NCI-H1417 (cell line): ENCODE results near the gene SUGCT.
"Not testable (repeated sequence)": the region's sequence is repeated elsewhere in the genome, so short reads cannot be mapped to it uniquely, and the experiment has no call there.

Experiments
- DNase-seq, 3 experiments: peaks; one replicate each; lab custom pipeline; 2025; lab: John Stamatoyannopoulos, UW

The SUGCT gene

DNA sequence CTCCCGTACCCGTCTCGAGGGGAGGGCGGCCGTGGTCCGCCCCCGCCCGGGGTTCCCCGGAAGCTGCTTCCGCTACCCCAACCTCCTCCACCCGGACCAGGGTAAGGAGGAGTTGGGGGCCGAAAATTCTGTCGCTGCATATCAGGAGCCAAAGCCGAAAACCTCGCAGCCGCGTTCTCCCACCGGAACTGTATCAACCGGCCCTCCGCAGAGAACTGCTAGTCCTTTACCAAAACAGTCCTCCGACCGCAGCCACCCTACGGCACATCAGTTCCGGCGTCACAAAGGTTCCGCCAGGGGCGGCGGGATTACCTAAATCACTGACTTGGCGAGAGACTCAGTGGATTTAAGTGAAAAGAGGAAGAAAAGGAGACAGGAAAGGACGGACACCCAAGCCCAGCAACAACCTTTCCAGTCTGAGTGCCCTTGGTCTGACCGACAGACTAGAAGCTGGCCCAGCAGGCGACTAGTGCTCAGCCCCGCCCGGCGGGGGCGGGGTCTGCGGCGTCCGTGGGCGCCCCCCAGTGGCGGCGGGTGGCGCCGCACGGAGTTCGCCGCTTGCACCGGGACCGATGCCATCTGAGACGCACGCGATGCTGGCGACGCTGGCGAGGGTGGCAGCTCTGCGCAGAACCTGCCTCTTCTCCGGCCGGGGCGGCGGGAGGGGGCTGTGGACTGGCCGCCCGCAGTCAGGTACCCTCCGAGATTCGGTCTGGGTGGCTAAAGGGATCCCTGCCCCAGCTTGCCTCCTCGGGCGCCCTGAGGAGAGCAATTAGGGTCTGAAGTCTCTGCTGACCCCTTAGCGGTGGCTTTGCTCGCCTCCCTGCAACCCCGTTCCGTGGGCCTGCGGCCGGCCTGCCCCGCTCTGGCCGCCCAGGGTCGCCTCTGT lies at the start of gene SUGCT, which contains the start of gene MPLKIP:
Gene SUGCT (plus strand): TSS at position 578 of the 889 bp plus-strand sequence.
Gene MPLKIP (minus strand): TSS at position 195 of the 889 bp plus-strand sequence. CDS start 55 bp downstream, at position 140.
- DNase-seq, result peak; percentile 93 to 98 (median 98)

DNA sequence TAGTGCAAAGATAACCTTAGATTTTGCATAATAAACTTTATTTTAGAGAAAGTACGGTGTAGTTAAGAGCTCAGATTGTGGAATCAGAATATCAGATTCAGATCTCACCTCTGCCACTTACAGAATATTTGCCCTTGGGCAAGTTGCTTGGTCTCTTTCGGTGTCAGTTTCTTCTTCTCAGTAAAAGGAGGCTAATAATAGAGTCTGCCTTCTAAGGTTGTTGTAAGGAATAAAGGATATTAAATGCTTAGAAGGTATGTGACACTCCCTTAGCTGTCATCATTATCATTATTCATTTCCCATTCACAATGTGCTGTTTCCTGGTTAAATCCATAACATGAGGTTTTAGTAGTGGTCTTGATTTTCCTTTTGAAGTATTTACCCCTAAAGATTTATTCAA lies 42.6 kb upstream of the SUGCT start:
- no peak for DNase-seq

DNA sequence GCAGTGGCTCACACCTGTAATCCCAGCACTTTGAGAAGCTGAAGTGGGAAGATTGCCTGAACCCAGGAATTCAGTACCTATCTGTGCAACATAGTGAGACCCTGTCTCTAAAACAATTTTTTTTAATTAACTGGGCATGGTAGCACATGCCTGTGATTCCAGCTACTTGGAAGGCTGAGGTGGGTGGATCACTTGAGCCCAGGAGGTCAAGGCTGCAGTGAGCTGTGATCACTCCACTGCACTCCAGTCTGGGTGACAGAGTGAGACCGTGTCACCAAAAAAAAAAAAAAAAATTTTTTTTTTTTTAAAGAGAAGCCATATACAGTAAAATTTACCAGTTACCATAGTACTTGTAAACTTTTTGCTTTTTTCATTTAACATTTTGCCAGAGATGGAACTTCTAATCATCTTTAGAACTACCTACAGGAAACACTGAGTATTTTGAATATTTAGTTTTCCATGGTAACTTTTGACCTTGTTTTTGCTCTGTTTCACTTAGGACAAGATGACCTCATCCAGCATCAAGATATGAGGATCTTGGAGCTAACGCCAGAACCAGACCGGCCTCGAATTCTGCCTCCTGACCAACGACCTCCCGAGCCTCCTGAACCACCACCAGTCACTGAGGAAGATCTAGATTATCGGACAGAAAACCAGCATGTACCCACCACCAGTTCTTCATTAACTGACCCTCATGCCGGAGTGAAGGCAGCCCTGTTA lies 41.0 kb upstream of the SUGCT start:
- peak in 1 of 3 experiments; percentile 17 for DNase-seq

DNA sequence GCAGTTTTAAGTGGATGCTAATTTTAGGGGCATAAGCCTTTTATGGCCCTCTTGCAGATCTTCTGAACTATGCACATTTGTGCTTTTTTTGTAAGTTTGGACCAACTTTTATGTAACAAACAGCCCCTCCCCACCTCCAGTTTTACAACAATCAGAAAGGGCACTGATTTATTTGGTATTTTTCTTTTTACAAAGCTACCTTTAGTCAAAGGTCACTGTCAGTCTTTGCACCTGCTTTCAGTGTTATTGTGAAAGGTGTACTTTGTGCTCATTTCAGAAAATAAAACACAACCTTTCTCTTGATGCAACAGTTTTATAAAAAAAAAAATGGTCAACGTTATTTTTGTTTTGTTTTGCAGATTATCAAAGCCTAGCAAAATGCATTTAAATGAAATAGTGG lies 39.6 kb upstream of the SUGCT start:
- no peak for DNase-seq

DNA sequence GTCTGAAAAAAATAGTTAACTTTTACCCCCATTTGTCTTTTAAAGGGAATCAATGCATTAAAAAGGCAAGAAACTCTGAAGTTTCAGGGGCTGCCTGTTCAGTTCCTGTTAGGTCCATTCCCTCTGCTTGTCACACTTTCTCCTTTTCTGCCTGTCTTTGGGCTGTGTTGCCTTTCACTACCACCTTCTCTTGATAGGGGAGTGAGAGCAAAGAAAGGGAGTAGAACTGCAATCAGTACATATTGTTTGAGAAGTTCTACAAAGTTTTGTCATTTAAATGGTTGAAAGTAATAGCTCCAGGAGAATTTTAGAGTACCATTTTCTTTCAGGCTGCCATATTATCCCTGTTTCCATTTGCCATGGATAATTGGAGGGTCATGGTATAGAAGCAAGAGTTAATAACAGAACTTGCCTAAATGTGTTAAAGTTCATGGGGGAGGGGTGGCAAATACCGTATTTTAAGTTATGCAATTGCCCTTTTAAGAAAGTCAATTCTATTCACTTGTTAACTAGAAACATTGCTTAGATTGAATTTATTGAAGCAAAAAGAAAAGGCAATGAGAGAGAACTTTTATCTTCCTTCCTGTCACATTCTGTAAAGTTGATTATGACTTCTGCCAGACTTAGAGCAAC lies 39.0 kb upstream of the SUGCT start:
- no peak for DNase-seq

DNA sequence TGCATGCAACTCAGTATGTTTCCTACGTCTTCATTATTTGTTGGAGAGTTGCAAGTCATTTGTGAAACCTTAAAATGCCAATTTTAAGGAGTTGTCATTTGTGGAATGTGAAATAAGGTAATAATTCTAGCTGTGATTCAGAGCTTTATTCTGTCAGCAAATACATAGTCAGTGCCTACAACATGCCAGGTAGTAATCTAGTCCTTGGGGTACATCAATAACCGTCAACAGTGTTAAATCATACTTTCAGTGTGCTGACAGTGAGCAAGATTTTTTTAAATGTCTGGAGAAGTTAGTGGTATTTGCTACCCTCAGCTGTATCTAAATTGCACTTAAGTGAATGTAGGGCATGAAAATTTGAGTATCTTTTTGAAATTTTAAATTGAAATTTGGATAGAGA lies 37.1 kb upstream of the SUGCT start:
- DNase-seq, result no peak

DNA sequence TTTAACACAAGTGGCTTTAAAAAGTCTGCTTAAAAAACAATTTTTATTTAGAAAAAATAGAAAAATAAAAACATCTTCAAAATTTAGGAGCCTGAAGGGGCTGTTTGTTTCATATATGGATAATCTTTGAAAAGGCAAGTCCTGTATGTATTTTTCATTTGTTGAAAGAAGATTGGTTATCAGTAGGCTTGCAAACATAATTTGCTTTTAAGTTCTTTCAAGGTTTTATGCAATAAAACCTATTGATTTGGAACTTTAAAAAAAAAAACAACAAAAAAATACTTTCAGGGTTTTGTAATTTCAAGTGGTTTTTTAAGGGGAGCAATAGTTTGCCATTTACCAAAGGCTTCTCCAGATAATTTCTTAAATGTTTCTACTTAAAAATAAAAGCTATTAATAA lies 36.0 kb upstream of the SUGCT start:
- DNase-seq, result no peak

DNA sequence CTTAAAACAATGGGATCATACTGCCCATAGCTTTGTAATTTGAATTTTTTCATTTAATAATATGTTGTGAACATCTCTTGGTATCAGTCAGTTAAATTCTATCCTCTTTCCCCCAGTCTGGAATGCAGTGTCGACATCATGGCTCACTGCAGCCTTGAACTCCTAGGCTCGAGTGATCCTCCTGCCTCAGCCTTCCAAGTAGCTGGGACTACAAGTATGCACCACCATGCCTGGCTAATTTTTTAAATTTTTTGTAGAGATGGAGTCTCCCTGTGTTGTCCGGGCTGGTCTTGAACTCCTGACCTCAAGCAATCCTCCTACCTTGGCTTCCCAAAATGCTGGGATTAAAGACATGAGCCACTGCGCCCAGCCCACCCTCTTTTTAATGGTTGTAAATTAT lies 35.0 kb upstream of the SUGCT start:
- DNase-seq, result no peak

DNA sequence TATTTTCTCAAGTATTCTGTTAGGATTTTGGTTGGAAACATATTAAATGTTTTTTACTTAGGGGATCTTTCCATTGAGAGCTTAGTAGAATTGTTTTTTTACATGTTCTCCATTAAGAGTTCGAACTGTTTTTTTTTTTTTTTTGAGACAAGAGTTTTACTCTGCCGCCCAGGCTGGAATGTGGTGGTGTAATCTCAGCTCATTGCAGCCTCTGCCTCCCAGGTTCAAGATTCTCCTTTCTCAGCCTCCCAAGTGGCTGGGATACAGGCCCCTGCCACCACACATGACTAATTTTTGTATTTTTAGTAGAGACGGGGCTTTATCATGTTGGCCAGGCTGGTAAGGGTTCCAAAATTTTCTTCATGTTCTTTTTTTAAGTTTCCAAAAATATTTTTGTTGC lies 33.6 kb upstream of the SUGCT start:
- no peak for DNase-seq

DNA sequence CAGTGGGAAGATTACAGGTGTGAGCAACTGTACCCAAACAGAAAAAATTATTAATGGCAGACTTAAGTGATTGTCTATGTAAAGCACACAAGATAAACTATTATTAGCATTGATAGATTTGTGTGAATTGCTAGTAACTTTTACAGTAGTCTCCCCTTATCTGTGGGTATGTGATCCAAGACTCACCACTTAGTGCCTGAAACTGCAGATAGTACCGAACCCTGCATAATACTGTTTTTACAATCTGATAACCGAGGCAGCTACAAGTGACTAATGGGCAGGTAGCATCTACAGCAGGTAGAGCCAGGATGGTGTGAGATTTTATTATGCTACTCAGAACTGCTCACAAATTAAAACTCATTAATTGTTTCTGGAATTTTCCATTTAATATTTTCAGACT lies 31.9 kb upstream of the SUGCT start:
- no peak for DNase-seq

DNA sequence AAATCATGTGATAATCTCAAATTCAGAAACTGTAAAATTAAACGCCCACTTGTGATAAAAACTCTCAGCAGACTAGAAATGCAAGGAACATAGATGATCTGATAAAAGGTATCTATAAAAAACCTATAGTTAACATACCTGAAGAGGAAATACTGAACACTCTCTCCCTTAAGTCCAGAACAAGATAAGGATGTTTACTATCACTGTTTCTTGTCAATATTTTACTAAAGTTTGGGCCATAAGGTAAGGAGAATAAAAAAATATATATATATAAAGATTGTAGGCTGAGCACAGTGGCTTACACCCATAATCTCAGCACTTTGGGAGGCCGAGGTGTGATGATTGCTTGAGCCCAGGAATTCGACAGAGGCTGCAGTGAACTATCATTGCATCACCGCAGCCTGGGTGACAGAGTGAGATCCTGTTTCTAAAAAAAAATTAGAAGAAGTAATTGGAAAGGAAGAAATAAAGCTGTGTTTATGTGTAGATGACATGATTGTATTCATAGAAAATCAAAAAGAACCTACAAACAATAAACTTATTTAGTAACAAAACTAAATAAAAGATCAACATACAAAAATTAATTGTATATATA lies 28.8 kb upstream of the SUGCT start:
- DNase-seq, result no peak

DNA sequence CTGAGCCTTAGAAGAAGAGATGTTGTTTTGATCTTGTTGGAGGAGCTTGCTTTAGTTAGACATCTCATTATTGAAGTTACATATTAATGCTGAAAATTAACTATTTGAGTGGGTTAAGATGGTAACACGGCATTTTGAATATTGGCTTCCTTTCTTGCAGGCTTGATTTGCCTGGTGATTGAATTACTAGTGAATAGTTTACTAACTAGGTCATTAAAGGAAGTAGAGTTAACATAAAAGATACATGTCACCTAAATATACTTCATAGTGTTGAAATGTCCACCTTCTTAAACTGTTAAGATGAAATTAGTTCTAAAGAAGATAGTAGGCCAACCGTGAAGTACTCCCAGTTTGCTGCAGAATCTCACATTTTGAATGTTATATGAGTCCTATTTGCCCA lies 18.9 kb upstream of the SUGCT start:
- no peak for DNase-seq

DNA sequence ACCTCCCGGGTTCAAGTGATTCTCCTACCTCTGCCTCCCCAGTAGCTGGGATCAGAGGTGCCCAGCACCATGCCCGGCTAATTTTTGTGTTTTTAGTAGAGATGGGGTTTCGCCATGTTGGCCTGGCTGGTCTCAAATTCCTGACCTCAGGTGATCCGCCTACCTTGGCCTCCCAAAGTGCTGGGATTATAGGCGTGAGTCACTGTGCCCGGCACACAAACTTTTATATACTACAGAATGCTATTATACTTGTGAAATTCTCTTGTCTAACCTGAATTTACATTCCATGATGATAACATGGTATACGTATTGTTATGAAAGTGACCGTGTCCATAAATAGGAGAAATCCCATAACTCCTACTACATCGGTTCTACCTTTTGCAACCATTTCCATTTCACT lies 17.6 kb upstream of the SUGCT start:
- DNase-seq, result not testable (repeated sequence)

DNA sequence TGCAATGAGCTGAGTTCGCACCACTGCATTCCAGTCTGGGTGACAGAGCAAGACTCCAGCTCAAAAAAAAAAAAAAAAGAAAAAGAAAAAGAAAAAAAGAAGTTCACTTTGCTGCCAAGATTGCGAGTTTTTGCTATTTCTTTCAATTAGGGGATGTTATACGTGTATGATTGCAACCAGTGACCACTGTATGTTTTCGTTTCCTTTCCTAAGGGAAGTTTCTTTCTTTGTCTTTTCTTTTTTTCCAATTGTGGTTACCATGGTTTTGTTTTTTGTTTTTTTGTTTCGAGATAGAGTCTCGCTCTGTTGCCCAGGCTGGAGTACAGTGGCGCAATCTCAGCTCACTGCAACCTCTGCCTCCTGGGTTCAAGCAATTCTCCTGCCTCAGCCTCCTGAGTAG lies 16.6 kb upstream of the SUGCT start:
- not testable (repeated sequence) for DNase-seq

DNA sequence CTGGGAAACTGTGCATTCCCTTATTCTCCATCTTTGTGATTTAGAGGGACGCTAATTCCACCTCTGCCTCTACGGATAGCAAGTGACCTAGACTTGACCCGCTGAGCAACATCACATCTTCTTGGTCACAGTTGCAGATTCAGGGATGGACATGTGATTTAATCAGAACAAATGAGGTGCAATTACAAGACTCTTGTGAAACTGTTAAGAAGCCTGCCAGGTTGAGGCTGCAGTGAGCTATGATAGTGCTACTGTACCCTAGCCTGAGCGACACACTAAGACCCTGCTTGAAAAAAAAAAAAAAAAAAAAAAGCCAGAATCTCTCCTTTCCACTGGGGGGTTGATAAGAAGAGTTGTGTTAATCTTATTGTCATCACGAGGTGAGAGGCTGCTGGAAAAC lies 14.8 kb upstream of the SUGCT start:
- DNase-seq, result no peak

DNA sequence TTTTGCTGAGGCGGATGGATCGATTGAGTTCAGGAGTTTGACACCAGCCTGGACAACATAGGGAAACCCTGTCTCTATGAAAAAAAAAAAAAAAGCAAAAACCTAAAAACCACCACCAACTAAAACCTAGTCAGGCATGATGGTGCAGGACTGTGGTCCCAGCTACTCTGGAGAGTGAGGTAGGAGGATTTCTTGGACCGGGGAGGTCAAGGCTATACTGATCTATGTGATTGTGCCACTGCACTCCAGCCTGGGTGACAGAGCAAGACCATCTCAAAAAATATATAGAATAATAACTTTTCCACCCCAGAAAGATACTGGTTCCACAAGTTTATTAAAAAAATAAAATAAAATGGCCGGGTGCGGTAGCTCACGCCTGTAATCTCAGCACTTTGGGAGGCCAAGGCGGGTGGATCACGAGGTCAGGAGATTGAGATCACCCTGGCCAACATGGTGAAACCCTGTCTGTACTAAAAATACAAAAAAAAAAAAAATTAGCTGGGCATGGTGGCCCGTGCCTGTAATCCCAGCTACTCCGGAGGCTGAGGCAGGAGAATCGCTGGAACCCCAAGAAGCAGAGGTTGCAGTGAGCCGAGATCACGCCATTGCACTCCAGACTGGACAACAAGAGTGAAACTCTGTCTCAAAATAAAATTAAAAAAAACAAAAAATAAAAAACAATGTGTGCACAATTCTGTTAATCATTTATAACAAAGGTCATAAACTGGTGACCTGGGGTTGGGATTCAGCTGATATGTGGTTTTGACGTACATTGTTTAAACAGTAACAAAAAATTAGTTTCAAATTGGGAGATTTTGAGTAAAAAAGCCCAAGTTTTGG lies 12.5 kb upstream of the SUGCT start:
- not testable (repeated sequence) for DNase-seq

DNA sequence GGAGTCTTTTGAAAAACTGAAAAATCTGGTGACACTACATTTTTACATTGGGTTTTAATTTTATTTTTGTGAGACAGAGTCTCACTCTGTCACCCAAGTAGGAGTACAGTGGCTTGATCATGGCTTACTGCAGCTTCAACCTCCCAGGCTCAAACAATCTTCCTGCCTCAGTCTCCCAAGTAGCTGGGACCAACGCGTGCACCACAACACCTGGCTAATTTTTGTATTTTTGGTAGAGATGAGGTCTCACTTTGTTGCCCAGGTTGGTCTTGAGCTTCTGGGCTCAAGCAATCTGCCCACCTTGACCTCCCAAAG lies 11.9 kb upstream of the SUGCT start:
- no peak for DNase-seq

DNA sequence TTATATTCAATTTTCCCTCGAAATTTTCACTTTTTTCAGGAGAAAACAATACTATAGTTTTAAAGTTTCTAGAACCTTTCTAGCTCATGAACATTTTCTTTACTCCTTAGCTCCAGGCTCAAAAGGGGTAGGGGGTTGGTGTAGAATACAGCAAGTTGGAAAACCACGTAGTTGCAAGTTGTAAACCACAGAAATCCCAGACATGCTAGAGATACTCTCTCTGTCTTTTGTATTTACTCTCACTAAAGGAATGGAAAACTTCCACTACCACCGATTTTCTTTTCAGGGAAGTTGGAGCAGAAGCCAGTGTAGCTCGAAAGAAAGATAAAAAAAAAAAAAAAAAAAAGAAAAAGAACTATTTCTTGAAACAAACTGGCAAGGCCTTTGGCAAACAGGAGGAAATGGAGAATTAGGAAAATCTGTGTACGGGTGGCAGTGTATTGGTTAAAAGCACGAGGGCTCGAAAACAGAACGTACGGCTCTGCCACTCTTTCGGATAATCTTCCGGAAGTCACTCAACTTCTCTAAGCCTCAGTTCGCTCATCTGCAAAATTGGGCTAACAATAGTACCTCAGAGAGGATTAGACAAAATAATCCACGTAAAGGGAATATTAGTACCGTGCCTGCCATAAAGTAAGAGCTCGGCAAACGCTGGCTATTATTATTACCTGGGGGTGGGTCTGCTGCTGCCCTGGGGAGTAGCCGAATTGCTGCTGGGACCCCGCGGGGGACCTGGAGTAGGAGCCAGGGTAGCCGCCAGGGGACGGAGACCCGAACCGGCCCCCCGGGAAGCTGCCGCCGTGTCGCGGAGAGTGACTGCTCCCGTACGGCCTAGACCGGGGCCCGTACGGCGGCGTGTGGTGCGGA lies 1.0 kb upstream of the SUGCT start:
- DNase-seq, result peak in 1 of 3 experiments; percentile 33

DNA sequence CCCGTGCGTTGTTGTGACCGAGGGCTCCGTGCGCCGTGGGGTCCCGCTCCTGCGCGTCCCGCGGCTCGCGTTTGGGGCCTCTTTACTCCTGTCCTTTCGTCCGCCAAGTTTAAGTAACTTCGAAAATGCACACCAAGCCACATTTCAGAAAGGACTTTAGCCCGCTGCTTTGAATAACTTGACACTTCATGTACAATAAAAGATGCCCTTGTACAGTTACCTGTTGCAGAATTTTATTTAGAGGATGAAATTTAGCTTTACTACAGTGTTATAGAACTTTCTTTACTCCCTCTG lies 459 bp downstream of the SUGCT start:
- DNase-seq, result no peak

DNA sequence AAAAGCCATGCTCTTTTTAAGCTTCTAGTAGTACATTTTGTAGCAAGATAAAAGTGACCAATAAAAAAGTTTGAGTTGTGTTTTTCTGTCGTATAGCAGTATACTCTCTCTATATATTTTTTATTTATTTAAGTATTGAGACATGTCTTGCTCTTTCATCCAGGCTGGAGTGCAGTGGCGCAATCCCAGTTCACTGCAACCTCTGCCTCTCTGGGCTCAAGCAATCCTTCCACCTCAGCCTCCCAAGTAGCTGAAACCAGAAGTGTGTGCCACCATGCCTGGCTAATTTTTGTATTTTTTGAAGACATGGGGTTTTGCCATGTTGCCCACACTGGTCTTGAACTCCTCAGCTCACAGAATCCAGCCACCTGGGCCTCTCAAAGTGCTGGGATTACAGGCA lies 2.8 kb downstream of the SUGCT start:
- DNase-seq, result no peak

DNA sequence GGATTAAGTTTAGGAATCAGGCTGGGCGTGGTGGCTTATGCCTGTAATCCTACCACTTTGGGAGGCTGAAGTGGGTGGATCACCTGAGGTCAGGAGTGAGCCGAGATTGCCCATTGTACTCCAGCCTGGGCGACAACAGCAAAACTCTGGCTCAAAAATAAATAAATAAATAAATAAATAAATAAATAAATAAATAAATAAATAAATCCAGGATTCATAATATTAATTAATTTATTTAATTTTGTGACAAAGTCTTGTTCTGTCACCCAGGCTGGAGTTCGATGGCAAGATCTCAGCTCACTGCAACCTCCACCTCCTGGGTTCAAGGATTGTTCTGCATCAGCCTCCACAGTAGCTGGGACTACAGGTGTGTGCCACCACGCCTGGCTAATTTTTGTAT lies 4.2 kb downstream of the SUGCT start:
- DNase-seq, result no peak
